PFSK-1 (cell line): ENCODE results near the gene LCN12.

Source experiments
- POLR2AphosphoS5 ChIP-seq: IDR thresholded peaks from 2 replicates; pipeline ENCODE4 v1.6.1; 2012; ENCODE audit warnings: low read depth, mild to moderate bottlenecking, control low read depth, low read length, moderate library complexity
- SIN3A ChIP-seq: IDR thresholded peaks from 2 replicates; pipeline ENCODE4 v1.6.1; 2012; ENCODE audit warnings: mild to moderate bottlenecking, low read length, moderate library complexity, borderline replicate concordance; ENCODE audit not compliant: insufficient read depth
- TAF1 ChIP-seq: IDR thresholded peaks from 2 replicates; pipeline ENCODE4 v1.6.1; 2012; ENCODE audit warnings: low read length, control low read depth, borderline replicate concordance; ENCODE audit not compliant: insufficient read depth

GRCh38 chr9:136988872-136989271 lies 36.8 kb downstream of the LCN12 start:
- TF ChIP-seq SIN3A (no peak), TAF1 (no peak), POLR2AphosphoS5 (no peak)
